Right ventricle myocardium superior (tissue), 1 donor: ENCODE results near the gene IGSF11. TPM values are rescaled to one million over a fixed set of nuclear protein-coding genes. Genes with fewer than 3 reads are reported as not detected.
"Not testable (repeated sequence)": the region's sequence is repeated elsewhere in the genome, so short reads cannot be mapped to it uniquely, and the experiment has no call there.

ENCODE experiments used
- ATAC-seq: fragments of 200-7000 bp; cut with Tn5 transposase; one replicate; pipeline ENCODE4 v1.9.1; 2020; ENCODE audit warnings: mild to moderate bottlenecking; ENCODE audit not compliant: poor library complexity
- DNase-seq: peaks from one replicate; pipeline ENCODE4 v3.0.0-alpha.2; 2020
- intact Hi-C: fragments of 100-400 bp; cut with DNase I; formaldehyde crosslinking; loops from one replicate; pipeline ENCODE4 v1.11.2; 2022
- total RNA-seq: library from RNA; stranded (reverse); fragmentation: NEBNext Ultra II Directional; extraction: Animal tissue kit (Norgen Biotek cat#: 25700); gene quantifications from one replicate; pipeline ENCODE4 v1.2.1, GENCODE V29; 2021
- donor health status: DM: no; HTN: yes; CAD: no; lungs with severe emphysema.

IGSF11 gene
- total RNA-seq, 1 donor from 2014 or later = 2.9 TPM

GRCh38 chr3:118997190-118997589 lies 37.5 kb downstream of the IGSF11 start:
- DNase-seq = no peak
- ATAC-seq = no peak
- intact Hi-C loops = no loop called here

GRCh38 chr3:118991775-118992174 lies 42.9 kb downstream of the IGSF11 start:
- intact Hi-C loops = no loop called here
- peak; percentile 84 for ATAC-seq
- DNase-seq = no peak

- DNase-seq = no peak
- intact Hi-C loops = no loop called here
Measured at GRCh38 chr3:118990823-118991560, 43.7 kb downstream of the IGSF11 start.

GRCh38 chr3:118988198-118989130 lies 46.2 kb downstream of the IGSF11 start:
- DNase-seq (no peak), ATAC-seq (no peak)
- intact Hi-C loops = no loop called here

More at GRCh38 chr3:118990823-118991560, 43.7 kb downstream of the IGSF11 start:
- peak; percentile 14 for ATAC-seq

- intact Hi-C loops = no loop called here
- peak; percentile 66 for DNase-seq
Measured at GRCh38 chr3:118987477-118987876, 47.2 kb downstream of the IGSF11 start.

GRCh38 chr3:118986734-118987133 lies 47.9 kb downstream of the IGSF11 start:
- ATAC-seq (no peak), DNase-seq (no peak)
- intact Hi-C loops = no loop called here

More at GRCh38 chr3:118987477-118987876, 47.2 kb downstream of the IGSF11 start:
- ATAC-seq = peak; percentile 73

GRCh38 chr3:118984699-118985098 lies 49.9 kb downstream of the IGSF11 start:
- DNase-seq (no peak), ATAC-seq (no peak)
- intact Hi-C loops = no loop called here

- ATAC-seq = no peak
- intact Hi-C loops = no loop called here
- no peak for DNase-seq
Measured at GRCh38 chr3:118981494-118982134, 53.0 kb downstream of the IGSF11 start.

- DNase-seq (no peak), ATAC-seq (no peak)
- intact Hi-C loops = no loop called here
Measured at GRCh38 chr3:118980832-118981231, 53.8 kb downstream of the IGSF11 start.

GRCh38 chr3:118978393-118978758 lies 56.3 kb downstream of the IGSF11 start:
- ATAC-seq (no peak), DNase-seq (no peak)
- intact Hi-C loops = no loop called here

GRCh38 chr3:118977671-118978392 lies 56.8 kb downstream of the IGSF11 start:
- DNase-seq = no peak
- intact Hi-C loops = no loop called here
- ATAC-seq = no peak

- no peak for ATAC-seq
Measured at GRCh38 chr3:118977118-118977517, 57.5 kb downstream of the IGSF11 start.

GRCh38 chr3:118975476-118975875 lies 59.2 kb downstream of the IGSF11 start:
- ATAC-seq, DNase-seq, intact Hi-C loops: not testable (repeated sequence)

More at GRCh38 chr3:118977118-118977517, 57.5 kb downstream of the IGSF11 start:
- intact Hi-C loops = no loop called here
- no peak for DNase-seq

- ATAC-seq = no peak
- intact Hi-C loops = no loop called here
- no peak for DNase-seq
Measured at GRCh38 chr3:118974356-118975097, 60.1 kb downstream of the IGSF11 start.

GRCh38 chr3:118973050-118973449 lies 61.6 kb downstream of the IGSF11 start:
- DNase-seq (peak; percentile 72), ATAC-seq (peak; percentile 89)
- intact Hi-C loops = no loop called here

GRCh38 chr3:118970819-118971218 lies 63.8 kb downstream of the IGSF11 start:
- ATAC-seq = peak; percentile 82
- intact Hi-C loops = no loop called here
- peak; percentile 45 for DNase-seq

- DNase-seq (no peak), ATAC-seq (peak; percentile 45)
- intact Hi-C loops = no loop called here
Measured at GRCh38 chr3:118968640-118969039, 66.0 kb downstream of the IGSF11 start.

GRCh38 chr3:118968111-118968510 lies 66.5 kb downstream of the IGSF11 start:
- intact Hi-C loops = no loop called here
- DNase-seq = no peak
- ATAC-seq = no peak
